Measurements from ENCODE around the gene RNF215.

Gene RNF215

DNA sequence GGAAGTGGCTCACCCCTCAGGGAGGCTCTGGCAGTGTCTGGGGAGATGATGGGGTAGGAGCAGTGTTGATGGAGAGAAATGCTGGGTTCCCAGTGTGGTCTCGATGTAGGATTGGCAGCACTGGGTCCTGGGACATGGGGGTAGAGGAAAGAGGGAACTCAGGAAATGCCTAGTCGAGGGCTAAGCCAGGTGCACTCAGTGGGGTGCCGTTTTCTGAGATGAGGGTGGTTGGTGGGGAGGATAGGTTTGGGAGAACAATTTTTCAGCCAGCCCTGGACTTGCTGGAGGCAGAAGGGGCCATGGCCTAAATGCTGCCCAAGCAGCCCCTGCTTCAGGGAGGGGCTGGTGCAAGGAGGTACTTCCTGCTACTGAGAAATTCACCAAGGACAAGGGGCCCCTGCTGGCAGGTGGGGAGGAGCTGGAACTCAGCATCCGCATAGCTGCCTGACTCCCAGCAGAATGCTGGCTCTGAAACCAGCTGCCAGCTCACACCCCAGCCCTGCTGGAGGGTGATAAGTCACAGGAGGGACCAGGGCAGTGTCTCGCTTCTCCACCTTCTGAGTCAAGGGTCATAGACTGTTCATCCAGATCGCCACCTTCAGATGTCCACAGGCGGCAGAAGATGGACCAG lies 24.4 kb downstream of the RNF215 start:
- ATAC-seq, result peak; percentile 27
- Mint-ChIP-seq H3K9me3 (no peaks in the 10 kb centered on the region), H3K4me1 (peaks cover 5% of the 10 kb centered on the region), H3K36me3 (peaks cover 15% of the 10 kb centered on the region), H3K27me3 (no peaks in the 10 kb centered on the region), H3K4me3 (no peak overlapping the region), H3K27ac (no peak overlapping the region)

DNA sequence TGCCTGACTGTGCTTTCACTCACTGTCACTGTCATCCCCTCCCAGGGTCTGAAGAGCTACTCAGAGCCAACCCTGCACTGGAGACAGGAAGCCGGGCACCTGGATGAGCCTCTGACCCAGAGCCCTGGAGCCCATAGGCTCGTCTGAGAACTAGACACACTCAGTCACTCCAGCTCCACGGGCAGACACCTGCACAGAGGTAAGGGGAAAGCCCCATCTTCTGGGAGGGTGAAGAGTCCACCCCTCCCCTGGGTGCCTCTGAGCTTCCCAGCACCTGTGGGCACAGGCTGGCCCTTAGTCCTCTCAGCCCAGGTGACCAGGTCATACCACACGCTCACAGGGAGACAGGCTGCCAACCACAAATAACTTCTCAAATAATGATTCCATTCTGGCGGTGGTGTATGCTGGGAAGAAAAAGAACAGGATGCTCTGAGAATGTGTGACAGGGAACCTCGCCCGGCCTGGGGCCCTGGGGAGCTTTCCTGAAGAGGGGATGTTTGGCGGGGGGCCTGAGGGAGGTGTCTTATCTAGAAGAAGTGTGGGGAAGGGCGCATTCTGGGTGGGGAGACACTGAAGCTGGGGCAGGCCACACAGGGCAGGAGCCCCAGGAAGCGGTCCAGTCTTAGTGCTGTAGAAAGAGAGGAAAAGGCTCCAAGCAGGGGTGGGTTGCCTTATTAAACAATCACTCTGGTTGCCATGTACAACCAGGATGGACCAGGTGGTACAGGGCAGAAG lies 25.1 kb downstream of the RNF215 start:
- no peaks in the 10 kb centered on the region for H3K9me3 Mint-ChIP-seq
- peaks cover 15% of the 10 kb centered on the region for H3K36me3 Mint-ChIP-seq
- H3K4me3 Mint-ChIP-seq, result no peak overlapping the region
- no peak for ATAC-seq
- H3K27ac Mint-ChIP-seq, result no peak overlapping the region
- H3K27me3 Mint-ChIP-seq, result no peaks in the 10 kb centered on the region
- peaks cover 12% of the 10 kb centered on the region for H3K4me1 Mint-ChIP-seq

DNA sequence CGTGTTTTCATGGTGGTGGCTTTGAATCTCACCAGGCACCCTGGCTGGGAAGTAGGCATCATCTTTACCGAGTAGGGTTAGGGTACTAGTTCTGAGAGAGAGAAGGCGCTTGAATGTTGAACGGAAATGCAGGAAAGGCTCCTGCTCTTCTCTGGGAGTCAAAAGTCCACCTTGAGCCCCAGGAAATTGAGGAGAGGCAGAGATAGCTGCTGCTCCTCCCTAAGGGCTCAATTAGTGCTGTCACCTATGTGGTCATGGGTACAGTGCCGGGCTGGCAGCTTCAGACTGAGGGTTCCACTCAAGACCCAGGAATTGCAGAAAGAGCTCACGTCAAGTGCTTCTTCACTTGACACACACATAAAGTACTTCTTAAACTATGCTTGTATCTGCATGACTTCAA lies 28.7 kb downstream of the RNF215 start:
- no peak for ATAC-seq
- H3K4me3 Mint-ChIP-seq, result no peak overlapping the region
- no peaks in the 10 kb centered on the region for H3K9me3 Mint-ChIP-seq
- H3K27me3 Mint-ChIP-seq, result no peaks in the 10 kb centered on the region
- H3K4me1 Mint-ChIP-seq, result peaks cover 44% of the 10 kb centered on the region
- H3K36me3 Mint-ChIP-seq, result peaks cover 10% of the 10 kb centered on the region
- no peak overlapping the region for H3K27ac Mint-ChIP-seq

DNA sequence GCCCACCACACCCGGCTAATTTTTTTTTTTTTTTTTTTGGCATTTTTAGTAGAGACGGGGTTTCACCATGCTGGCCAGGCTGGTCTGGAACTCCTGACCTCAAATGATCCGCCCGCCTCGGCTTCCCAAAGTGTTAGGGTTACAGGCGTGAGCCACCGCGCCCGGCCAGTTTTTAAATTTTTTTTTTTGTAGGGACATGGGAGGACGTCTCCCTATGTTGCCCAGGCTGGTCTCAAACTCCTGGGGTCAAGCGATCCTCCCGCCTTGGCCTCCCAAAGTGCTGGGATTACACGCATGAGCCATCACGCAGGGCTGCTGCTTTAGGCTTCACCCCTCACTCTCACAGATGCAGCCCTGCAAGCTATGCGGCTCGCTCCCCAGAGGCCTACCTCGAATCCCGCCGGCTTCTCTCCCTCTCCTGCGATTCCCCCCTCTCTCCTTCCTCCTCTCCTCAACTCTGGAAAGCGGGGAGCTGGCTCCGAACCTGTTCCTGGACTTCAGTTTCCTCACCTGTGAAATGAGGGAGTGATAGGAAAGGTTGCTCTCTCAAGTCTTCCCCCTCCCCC lies 29.5 kb downstream of the RNF215 start:
- Mint-ChIP-seq H3K27me3 (no peaks in the 10 kb centered on the region), H3K36me3 (peaks cover 11% of the 10 kb centered on the region), H3K4me1 (peaks cover 45% of the 10 kb centered on the region), H3K4me3 (peak overlapping the region; percentile 95), H3K27ac (peak overlapping the region; percentile 90), H3K9me3 (no peaks in the 10 kb centered on the region)
- ATAC-seq, result no peak

DNA sequence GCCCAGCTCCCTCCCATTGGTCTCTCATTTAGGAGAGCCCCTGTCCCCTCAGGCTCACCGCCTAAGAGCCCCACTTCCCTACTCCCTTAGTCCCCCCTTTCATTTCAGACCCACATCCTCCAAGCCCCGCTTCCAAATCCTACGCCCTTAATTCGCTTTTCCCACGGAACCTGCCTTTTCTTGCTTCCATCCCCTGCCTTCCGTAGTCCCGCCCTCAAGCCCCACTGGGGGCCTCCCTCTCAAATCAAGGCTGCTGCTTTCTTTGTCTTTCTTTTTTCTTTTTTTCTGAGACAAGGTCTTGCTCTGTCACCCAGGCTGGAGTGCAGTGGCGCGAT lies 30.0 kb downstream of the RNF215 start:
- H3K27me3 Mint-ChIP-seq, result no peaks in the 10 kb centered on the region
- peak; percentile 1 for ATAC-seq
- peaks cover 17% of the 10 kb centered on the region for H3K36me3 Mint-ChIP-seq
- H3K4me3 Mint-ChIP-seq, result peak overlapping the region; percentile 95
- H3K4me1 Mint-ChIP-seq, result peaks cover 46% of the 10 kb centered on the region
- peak overlapping the region; percentile 90 for H3K27ac Mint-ChIP-seq
- no peaks in the 10 kb centered on the region for H3K9me3 Mint-ChIP-seq

DNA sequence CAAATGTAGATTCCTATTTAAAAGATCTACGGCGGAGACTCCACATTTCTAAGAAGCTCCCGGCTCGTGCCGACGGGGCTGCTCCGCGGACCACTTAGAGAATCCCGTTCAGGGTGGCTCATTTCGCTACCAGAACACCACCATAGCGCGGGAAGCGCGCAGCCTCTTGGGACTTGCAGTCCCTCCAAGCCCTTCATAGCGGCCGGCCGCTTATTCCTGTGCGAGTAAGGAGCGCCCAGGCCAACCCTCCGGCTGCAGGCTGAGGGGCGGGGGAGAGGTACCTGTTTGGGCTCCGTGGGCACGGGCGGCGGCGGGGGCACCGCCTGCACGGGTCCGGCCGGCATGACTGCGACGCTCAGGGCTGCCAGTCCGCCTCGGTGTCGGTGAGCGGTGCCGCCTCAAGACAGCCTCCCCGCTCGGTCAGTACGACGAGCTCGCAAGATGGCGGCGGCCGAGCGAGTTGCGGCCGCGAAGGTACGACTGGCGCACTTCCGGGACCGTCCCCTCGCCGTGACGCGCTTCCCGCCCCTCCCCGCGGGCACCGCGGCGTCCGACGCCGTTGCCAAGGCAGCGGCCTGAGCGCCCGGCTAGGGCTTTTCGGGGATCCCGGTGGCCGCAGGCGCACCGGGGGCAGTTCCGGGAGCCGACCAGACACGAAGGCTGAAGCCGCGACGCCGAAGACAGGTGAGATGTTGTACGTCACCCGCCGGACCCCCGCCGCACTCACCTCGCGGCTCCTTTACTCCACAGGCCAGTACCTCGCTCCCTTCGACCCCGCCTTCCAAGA lies 30.6 kb downstream of the RNF215 start, which contains the start of the genes CCDC157 and SF3A1:
Gene CCDC157 (plus strand): TSS at position 559 of the 787 bp plus-strand sequence. CDS start 8,994 bp downstream, outside the sequence.
Gene SF3A1 (minus strand): TSS at position 446 of the 787 bp plus-strand sequence. CDS start 102 bp downstream, at position 344.
- Mint-ChIP-seq H3K36me3 (peaks cover 22% of the 10 kb centered on the region), H3K27me3 (no peaks in the 10 kb centered on the region), H3K9me3 (no peaks in the 10 kb centered on the region), H3K4me3 (peak within 1 kb of the TSS; percentile 95), H3K4me1 (peaks cover 52% of the 10 kb centered on the region), H3K27ac (peak within 1 kb of the TSS; percentile 90)
- ATAC-seq, result peak; percentile 97

DNA sequence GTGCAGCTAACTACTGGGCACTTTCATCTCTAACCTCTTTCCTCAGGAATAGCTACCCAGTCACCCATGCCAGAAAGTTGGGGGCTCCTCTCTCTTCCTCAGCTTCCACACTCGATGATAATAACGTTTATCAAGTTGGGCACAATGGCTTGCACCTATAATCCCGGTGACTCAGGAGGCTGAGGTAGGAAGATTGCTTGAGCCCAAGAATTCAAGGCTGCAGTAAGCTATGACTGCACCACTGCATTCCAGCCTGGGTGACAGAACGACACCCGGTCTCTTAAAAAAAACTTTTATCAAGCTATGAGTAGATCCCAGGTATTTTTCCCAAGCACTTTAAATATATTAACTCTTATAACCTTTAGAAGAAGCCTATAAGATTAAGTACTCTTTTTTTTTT lies 32.6 kb downstream of the RNF215 start:
- Mint-ChIP-seq H3K9me3 (no peaks in the 10 kb centered on the region), H3K4me1 (peaks cover 68% of the 10 kb centered on the region), H3K27me3 (no peaks in the 10 kb centered on the region), H3K36me3 (peaks cover 36% of the 10 kb centered on the region), H3K4me3 (peak overlapping the region; percentile 95), H3K27ac (peak overlapping the region; percentile 90)
- ATAC-seq, result no peak

DNA sequence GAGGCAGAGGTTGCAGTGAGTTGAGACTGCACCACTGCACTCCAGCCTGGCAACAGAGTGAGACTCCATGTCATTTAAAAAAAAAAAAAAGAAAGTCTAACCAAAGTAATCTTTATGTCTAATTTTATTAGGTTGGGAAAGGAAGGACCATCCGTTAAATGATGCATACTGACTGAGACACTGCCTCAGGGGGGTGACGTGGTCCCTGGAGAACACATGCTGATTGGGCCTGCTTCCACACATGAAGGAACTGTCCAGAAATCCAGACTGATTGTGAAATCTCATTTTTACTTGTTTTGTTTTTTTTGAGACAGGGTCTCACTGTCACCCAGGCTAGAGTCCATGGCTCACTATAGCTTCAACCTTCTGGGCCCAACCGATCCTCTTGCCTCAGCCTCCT lies 36.0 kb downstream of the RNF215 start:
- H3K36me3 Mint-ChIP-seq, result peaks cover 51% of the 10 kb centered on the region

DNA sequence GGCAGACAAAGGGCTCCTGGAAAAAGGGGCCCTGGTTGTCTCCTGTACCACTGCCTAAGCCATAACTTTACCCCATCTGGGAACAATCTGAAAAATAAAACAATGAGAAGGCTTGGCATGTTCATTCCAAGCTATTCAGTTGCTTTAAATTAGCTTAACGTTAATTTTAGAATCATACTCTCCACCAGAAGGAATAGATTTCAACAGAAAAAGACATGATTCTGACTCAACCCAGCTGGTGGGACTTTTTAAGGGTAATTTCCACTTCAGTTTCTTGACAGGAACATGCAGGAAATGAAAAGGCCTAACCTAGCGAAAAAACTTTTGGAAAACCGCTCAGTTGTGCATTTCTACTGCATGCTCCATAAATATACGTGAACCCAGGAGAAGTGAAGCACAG lies 38.4 kb downstream of the RNF215 start:
- Mint-ChIP-seq H3K27ac (peak overlapping the region; percentile 91), H3K9me3 (no peaks in the 10 kb centered on the region), H3K36me3 (peaks cover 52% of the 10 kb centered on the region), H3K4me3 (peak overlapping the region; percentile 48), H3K27me3 (no peaks in the 10 kb centered on the region), H3K4me1 (peaks cover 52% of the 10 kb centered on the region)
- peak; percentile 62 for ATAC-seq

More for the DNA sequence above, 36.0 kb downstream of the RNF215 start:
- Mint-ChIP-seq H3K9me3 (no peaks in the 10 kb centered on the region), H3K4me3 (no peak overlapping the region), H3K27me3 (no peaks in the 10 kb centered on the region), H3K4me1 (peaks cover 76% of the 10 kb centered on the region), H3K27ac (no peak overlapping the region)
- no peak for ATAC-seq

DNA sequence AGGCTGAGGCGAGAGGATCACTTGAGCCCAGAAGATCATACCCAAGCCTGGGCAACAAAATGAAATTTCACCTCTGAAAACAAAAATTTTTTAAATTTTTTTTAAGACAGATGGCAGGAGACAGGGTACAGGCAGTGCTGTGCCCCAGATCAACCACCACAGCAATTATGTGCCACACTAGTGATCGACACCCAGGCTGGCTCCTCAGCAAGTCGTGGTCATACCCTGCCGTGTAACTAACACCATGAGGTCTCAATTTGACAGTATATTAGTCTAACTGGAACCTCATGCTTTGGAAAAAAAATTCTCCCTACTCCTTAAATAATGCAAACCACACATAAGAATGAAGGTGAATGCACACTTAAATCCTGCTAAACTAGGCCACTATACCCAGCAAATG lies 38.8 kb downstream of the RNF215 start:
- H3K4me3 Mint-ChIP-seq, result peak overlapping the region; percentile 48
- peak overlapping the region; percentile 91 for H3K27ac Mint-ChIP-seq
- peaks cover 52% of the 10 kb centered on the region for H3K36me3 Mint-ChIP-seq

DNA sequence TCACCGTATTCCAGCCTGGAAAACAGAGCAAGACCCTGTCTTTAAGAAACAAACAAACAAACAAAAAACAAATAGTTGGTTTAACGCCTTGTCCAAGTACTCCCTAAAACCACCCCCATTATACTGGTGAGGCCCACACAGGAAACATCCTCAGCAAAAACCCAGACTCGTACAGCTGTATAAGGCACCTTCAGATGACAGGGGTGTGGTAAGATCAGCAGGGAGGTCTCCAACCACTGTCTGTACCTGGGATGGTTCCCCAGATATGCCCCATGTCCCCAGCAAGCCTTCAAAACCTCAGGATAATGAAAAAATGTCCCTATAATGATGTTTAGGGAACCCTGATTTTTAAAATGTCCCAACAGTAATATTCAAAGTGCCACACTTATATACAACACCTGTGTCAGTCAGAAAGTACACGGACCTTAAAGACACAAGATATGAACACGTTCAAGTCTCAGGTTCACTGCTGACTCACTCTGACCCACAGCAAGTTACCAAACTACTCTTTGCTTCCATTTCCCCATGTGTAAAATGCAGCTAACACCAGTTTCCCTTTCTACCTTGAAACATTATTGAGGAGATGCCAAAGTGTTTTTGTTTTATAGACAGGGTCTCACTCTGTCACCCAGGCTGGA lies 39.8 kb downstream of the RNF215 start:
- Mint-ChIP-seq H3K36me3 (peaks cover 55% of the 10 kb centered on the region), H3K27me3 (no peaks in the 10 kb centered on the region), H3K4me1 (peaks cover 48% of the 10 kb centered on the region), H3K4me3 (no peak overlapping the region), H3K27ac (peak overlapping the region; percentile 91), H3K9me3 (no peaks in the 10 kb centered on the region)
- peak; percentile 65 for ATAC-seq

More for the DNA sequence above, 38.8 kb downstream of the RNF215 start:
- ATAC-seq, result peak; percentile 67
- Mint-ChIP-seq H3K9me3 (no peaks in the 10 kb centered on the region), H3K27me3 (no peaks in the 10 kb centered on the region), H3K4me1 (peaks cover 48% of the 10 kb centered on the region)

DNA sequence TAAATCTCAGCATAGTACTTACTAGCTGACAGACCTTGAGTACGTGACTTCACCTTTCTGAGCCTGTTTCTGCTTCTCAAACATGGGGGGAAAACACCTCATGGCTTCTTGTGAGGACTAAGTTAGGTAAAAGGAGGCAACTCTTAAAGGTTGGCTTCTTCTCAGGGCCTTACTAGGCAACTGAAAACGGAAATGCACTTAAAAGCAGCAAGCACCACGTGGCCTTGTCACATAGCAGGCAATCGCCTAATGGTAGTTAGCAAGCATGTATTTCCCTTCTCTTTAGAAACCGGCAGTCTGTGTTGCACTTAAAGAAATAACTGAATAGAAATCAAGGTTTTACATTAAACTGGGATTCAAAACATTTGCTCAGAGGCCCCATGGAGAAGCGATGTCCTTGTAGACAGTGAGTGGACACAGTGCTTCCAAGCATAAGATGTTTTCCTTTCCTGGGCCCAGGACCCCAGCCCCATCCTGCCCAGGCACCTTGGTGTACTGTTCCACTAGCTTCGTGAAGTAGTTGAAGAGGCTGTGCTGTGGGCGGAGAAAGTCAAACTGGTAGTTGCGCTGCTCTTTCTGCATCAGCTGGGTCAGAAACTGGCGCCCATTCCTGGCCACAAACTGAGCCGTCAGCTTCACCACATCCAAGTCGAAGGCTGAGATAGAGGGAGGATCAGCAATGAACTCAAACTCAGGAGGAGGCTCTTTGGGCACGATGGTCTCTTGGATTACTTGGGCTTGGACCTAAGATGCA lies 42.6 kb downstream of the RNF215 start:
- Mint-ChIP-seq H3K4me3 (no peak overlapping the region), H3K4me1 (peaks cover 25% of the 10 kb centered on the region), H3K27me3 (no peaks in the 10 kb centered on the region), H3K36me3 (peaks cover 58% of the 10 kb centered on the region), H3K9me3 (no peaks in the 10 kb centered on the region), H3K27ac (no peak overlapping the region)
- no peak for ATAC-seq

DNA sequence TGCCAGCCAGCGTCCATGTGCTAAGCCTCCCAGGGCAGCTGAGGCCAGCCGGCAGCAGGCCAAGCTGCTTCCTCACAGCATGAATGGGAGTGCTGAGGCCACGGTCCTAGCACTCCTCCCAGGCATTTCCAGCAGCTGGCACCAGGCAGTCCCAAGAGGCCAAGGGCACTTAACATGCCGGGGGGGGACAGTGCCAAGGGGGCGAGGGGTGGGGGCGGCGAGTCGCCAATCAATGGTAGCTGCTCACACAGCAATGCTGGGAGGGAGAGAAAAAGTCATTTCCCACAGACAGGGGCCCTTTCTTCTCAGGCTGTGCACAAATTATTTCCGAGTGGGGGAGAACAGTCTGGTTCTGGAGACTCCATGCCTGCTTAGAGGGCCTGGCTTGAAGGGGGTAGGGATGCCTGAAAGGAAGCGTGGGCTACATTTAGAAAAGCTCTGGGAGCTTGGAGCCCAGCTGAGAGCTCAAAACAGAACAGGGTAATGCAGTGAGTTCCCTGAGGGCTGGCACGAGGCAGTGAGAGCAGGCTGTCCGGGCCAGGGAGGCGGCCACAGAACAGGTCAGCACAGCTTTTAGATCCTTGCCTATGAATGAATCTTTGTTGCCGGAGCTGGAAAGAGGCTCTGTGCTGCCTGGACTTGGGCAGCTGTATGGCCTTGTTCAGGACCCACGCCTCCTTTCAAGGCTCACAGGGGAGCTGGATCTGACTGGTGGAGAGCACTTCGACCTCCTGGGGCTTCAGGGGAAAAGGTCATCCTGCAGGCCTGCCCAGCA lies 46.1 kb downstream of the RNF215 start:
- Mint-ChIP-seq H3K27me3 (no peaks in the 10 kb centered on the region), H3K4me3 (no peak overlapping the region), H3K27ac (no peak overlapping the region)

More for the DNA sequence above, 46.1 kb downstream of the RNF215 start:
- Mint-ChIP-seq H3K36me3 (peaks cover 75% of the 10 kb centered on the region), H3K4me1 (no peaks in the 10 kb centered on the region), H3K9me3 (no peaks in the 10 kb centered on the region)
- no peak for ATAC-seq
